Suppressor macrophage treated with lipopolysaccharide for 1 hour (primary cell): ENCODE results near the gene SEPTIN5.
"Not testable (repeated sequence)": the region's sequence is repeated elsewhere in the genome, so short reads cannot be mapped to it uniquely, and the experiment has no call there.

ENCODE experiments used
- DNase-seq, 3 donors: peaks; one replicate each; pipeline ENCODE4 v3.0.0-alpha.2; 2020 to 2022

The SEPTIN5 gene

DNA sequence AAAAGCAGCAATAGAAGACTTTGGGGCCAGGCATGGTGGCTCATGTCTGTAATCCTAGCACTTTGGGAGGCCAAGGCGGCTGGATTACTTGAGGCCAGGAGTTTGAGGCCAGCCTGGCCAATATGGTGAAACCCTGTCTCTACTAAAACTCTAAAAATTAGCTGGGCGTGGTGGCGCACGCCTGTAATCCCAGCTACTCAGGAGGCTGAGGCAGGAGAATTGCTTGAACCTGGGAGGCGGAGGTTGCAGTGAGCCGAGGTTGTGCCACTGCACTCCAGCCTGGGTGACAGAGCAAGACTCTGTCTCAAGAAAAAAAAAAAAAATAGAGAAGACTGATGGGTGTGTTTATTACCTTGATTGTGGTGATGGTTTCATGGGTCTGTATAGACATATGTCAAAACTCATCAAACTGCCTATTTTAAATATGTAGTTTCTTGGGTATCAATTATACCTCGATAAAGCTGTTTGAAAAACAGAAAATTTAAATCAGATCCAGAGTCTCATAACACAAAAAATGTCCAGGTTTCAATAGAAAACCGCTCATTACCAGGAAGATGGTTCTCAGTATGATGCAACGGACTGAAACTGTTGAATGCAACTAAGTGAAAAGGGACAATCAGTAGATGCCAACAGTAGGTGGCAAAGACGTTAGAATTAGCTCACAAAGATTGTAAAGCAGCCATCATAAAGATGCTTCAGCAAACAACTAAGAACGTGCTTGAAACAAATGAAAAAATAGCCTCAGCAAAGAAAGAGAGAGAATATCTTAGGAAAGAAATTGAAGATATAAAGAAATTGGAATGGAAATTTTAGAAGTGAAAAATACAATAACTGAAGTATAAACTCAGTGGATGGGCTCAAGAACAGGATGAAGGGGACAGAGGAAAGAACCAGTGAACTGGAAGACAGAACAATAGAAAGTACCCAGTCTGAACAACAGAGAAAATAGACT, 33.1 kb upstream of the SEPTIN5 start:
- no peak for DNase-seq

DNA sequence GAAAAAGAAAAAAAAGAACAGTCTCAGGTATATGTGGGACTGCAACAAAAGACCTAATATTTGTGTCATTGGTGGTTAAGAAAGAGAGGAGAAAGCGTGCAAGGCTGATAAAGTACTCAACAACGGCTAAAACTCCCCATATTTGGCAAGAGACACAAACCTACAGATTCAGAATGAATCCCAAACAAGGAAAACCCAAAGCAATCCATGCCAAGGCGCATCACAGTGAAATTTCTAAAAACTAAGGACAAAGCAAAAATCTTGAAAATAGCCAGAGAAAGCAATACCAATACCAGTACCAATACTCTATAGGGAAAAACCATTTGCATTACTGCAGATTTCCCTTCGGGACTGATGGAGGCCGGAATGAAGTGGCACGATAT, 32.4 kb upstream of the SEPTIN5 start:
- DNase-seq = no peak

DNA sequence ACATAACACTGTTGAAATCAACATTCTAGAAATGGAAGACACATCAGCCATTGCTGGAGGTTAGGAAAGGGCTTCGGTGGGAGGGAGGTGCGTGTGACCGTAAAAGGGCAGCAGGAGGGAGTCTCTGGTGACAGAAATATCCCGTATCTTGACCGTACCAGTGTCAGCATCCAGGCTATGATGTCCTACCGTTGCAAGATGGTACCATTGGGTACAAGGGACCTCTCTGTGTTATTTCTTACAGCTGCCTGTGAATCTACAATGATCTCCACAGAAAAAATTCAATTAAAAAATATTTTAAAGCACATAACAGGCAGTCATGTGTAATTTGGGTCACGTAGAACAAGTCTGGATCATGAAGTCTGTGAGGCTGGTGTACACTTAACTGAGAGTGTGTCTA, 27.4 kb upstream of the SEPTIN5 start:
- no peak for DNase-seq

DNA sequence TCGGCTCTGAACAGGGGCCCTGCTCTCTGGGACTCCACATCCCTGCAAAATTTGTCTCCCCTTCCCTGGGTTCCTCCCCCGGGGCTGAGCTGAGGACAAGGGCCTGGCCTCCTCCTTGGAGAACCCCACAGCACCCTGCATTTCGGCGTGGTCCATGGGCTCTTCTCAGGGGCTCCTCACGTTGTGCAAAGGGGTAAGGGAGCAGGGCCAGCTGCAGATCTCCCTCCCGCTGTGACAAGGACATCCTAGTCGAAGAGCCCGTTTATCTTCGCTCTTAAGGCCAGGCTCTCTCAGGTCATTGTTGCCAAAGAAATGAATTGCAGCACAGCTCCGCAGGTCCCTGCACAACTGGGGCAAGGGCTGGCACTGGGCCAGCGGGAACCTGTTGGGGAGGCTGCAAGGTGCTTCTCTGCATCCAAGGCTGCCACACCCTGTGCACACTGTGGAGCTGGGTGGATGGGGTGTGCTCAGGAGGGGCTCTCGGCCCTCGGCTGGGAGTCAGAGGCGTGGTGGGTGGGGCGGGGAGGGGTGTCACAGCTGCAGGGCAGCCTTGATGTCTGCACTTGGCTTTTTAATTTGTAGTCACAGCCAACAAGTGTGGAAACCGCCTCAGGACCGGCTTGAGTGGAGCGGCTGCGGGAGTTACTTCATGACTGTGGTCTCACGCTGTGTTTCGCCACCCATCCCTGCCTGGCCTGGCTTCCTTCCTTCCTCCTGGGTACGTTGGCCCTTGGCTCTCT, 26.6 kb upstream of the SEPTIN5 start:
- DNase-seq = peak; percentile 31 to 42 (median 37)

DNA sequence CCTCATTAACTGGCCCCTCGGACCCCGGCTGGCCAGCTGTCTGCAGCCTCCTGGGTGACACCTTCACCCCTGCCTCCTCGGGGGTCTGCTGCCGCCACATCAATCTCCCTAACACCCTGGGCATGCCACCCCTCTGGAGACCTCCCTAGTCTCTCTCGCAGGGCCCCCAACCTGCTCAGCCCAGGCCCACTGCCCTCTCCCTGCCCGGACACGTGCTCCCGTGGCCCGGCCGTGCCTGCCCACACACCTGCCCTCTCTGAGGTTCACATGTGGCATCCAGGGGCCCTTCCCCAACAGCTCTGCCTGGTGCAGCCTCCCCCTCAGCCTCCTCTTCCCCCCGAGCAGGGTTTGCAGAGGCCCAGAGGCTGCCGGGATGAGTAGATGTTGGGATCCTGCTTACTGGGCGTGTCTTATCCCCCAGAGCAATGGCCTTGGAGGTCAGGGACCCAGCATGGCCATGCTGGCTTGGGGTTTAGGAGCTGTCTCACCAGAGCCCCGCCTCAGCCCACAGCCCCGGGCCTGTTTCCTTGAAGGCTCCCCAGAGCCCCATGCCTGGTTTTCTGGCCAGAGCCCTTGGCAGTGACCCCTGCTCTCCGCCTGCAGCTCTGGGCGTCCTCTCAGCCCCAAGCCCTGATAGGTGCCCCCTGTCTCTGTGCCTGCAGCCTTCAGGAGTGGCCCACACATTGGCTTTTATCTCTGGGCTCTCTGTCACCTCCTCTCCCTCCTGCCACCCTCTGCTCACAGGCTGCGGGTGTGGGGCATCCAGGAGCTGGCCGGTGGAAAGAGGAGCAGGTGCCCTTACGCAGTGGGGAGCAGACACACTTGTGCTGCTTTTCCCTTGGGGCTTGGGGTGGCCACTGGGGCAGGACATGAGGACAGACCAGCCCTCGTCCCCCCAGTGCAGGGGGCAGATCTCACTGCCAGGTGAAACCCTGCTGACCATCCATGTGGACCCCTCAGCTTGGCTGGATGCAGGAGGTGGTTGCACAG, 25.7 kb upstream of the SEPTIN5 start:
- DNase-seq = no peak

DNA sequence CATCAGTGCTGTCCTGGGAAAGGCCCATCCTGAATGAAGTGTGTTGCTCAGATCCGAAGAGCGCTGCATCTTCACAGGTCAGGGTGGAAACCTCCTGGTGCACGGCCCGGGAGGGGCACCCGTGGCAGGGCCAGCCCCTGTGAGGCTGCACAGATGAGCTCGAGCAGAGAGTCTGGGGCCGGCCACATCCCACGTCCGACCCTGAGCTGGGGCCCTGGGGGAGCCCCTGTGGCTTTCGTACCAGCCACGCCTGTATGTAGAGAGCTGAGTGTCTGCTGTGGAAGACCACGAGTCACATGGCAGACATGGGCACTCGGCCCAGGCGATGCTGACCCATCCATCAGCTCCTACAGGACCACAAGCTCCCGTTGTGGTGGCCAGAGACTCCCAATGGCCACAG, 24.9 kb upstream of the SEPTIN5 start:
- DNase-seq = no peak

DNA sequence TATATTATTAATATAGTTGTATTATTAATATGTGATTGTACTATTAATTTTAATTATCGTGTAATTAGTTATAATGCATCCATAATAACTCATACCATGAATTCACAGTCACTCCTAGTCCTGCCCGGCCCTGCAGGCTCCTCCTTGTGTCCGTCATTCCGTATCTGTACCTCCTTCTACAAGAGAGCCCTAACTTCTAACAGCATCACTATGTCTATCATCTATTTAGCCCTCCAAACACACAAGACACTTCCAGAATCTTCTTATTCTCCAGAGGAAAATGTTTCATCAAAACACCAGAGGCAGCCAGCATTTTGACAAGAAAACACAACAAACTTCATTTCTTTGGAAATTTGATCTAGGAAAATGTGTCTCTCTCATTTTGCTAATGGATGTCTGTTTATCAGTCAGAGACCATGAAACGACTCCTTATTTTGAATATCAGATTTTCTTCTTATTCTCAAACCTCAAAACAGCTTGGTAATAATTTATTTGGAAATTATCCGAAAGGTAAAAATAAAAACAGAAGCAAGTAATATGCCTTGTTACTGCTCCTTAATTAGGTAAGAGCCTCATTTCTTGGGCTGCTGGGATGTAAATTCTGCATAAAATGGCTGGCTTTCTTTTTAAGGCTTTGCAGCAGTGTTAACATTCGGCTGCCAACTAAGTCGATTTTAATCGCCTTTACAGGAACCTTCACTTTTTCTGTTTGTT, 23.1 kb upstream of the SEPTIN5 start:
- DNase-seq = no peak

DNA sequence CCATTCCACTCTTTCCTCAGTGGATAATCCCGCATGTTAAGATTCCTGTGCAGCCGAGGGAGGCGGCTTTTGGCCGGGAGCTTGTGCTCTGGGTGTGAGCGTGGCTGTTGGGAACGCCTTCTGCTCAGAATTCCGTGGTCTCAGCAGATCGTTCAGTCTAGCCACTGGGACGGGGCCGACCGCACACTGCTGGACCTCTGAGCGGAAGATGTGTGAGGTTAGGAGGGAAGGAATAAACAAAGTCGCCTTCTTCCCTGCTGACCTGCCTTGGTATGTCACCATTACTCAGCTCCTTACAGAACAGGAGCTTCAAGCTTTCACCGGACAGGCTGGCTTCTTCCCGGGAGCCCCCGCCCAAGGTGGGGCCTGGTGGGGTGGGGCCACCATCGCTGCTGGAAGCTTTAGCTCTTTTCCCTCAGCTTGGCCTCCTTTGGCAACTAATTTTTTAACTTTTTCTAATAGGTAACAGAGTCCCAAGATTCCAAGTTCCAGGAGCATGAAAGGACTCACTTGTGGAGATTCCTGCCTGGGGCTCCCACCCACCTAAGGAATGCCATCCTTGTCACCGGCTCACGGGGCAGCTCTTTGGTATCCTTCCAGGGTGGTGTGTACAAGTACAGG, 22.5 kb upstream of the SEPTIN5 start:
- DNase-seq = no peak

DNA sequence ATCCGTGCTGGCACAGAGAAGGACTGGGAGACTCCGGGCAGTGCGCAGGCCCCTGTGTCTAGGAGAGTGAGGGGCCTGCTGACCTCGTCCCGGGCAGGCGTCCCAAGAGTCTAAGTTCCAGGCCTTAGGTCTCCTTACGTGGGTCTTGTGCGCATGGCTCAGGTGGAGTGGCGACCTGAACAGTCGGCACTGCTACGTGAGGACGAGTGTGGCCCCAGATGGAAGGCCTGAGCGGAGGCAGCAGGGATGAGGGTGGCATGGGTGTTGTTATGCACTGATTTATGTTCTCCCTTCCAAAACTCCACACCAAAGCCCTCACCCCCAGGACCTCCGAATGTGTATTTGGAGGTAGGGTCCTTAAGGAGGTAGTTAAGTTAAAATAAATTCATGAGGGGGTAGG, 20.7 kb upstream of the SEPTIN5 start:
- no peak for DNase-seq

DNA sequence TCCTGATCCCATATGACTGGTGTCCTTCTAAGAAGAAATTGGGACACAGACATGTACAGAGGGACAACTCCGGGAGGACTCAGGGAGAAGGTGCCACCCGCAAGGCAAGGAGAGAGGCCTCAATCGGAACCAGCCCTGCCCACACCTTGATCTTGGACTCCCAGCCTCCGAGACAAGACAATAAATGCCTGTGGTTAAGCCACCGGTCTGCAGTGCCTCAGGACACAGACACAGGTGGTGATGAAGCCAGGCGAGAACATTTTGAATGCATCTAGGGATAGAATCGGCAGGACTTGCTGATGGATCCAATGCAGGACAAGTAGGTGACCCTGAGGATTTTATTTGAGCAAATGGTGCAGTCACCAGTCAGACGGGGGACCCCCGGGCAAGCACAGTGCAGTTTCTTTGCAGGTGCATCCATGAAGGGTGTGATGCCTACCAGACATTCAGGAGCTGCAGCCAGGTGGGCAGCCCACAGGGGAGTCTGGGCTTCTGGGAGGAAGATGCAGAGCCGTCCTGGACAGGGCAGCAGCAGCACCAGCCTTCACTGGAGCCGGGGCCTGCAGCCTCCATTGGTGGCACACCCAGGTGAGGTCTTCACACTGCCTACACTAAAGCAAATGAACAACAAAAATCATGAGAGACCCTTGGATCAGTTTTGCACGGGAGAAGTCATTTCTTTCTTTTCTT, 20.2 kb upstream of the SEPTIN5 start:
- no peak for DNase-seq

DNA sequence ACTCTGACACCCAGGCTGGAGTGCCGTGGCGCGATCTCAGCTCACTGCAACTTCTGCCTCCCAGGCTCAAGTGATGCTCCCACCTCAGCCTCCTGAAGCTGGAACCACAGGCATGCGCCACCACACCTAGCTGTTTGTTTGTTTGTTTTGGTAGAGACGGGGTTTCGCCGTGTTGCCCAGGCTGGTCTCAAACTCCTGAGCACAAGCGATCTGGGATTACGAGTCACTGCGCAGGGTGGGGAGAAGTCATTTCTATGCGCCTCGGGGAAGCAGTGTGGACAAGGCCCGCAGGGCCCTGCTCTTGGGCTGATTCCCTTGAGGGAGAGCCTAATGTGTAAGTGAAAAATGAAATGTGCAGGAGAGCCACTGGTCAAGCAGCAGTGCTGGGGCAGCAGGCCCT, 19.6 kb upstream of the SEPTIN5 start:
- no peak for DNase-seq

DNA sequence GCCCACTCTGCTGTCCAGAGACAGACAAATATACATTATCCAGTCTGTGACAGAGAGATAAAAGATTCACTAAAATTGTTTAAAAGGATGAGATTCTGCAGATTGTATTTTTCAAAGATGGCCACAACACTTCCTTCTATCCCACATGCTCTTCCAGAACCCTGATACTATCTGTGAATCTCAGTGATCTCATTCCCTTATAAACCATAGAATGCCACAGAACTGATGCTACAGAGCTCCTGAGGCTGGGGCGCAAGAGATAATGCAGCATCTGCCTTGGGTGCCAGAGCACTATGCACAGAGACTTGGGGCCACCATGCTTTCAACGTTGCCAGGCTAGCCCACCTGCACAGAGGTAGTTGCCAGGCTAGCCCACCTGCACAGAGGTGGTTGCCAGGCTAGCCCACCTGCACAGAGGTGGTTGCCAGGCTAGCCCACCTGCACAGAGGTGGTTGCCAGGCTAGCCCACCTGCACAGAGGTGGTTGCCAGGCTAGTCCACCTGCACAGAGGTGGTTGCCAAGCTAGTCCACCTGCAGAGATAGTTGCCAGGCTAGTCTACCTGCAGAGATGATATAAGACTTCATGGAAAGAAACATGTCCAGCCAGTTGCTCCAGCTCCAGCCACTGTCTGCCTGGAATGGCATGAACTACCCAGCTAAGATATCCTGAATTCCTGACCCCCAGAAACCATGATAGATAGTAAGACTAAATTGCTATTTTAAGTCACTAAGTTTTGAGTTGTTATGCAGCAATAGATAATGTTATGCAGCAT, 17.6 kb upstream of the SEPTIN5 start:
- no peak for DNase-seq

DNA sequence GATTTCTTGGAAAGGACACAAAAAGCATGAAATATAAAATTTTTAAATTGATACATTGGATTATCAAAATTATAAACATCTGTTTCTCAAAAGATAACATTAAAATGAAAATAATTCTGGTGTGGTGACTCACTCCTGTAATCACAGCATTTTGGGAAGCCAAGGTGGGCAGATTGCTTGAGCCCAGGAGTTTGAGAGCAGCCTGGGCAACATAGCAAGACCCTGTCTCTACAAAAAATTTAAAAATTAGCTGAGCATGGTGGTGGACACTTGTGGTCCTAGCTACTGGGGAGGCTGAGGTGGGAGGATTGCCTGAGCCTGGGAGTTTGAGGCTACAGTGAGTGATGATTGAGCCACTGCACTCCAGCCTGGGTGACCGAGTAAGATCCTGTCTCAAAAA, 16.4 kb upstream of the SEPTIN5 start:
- DNase-seq = not testable (repeated sequence)

DNA sequence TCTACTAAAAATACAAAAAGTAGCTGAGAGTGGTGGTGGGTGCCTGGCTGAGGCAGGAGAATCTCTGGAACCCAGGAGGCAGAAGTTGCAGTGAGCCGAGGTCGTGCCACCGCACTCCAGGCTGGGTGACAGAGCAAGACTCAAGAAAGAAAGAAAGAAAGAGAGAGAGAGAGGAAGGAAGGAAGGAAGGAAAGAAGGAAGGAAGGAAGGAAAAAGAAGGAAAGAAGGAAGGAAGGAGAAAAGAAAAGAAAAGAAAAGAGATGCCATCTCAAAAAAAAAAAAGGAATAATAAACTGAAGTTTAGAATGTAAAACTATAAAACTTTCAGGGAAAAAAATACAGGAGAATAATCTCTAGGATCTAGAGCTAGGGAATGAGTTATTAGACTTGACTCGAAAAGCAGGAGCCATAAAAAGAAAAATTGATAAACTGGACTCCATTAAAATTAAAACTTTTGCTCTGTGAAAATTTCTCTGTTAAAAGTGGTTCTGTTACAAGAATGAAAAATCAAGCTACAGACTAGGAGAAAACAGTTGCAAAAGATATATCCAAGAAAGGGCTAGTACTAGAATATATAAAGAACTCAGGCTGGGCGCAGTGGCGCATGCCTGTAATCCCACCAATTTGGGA, 13.4 kb upstream of the SEPTIN5 start:
- no peak for DNase-seq

DNA sequence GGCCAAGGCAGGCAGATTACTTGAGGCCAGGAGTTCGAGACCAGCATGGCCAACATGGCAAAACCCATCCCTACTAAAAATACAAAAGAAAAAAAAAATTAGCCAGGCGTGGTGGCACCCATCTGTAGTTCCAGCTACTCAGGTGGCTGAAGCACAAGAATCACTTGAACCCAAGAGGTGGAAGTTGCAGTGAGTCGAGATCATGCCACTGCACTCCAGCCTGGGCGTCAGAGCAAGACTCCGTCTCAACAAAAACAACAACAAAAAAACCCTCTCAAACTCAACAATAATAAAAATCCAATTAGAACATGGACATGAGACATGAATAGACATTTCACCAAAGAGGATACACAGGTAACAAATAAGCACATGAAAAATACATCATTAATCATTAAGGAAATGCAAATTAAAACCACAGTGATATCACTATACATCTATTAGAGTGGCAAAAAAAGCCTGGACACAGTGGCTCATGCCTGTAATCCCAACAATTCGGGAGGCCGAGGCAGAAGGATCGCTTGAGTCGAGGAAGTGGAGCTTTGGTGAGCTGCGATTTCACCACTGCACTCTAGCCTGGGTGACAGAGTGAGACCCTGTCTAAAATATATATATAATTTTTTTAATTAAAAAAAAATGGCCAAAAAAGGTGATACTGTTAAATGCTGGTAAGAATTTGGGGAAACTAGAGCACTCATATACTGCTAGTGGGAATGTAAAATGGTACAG, 12.7 kb upstream of the SEPTIN5 start:
- DNase-seq = no peak

DNA sequence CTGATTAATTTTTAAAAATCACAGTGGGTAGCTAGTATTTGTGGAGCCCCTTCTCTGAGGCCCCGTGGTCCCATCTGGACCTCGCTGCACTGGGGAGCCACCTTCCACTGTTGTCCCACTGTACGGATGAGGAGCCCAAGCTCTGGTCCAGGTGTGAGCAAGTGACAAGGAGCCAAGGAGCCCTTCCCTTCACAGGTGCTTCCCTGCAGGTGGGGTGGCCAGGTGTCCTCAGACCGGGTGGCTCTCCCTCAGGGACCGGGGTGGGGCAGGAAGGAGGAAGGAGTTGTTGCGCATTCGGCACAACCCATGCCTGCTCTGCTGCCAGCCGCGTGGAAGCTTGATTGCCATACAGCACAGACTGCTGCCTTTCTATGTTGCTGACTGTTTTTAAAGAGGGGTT, 10.4 kb upstream of the SEPTIN5 start:
- no peak for DNase-seq

DNA sequence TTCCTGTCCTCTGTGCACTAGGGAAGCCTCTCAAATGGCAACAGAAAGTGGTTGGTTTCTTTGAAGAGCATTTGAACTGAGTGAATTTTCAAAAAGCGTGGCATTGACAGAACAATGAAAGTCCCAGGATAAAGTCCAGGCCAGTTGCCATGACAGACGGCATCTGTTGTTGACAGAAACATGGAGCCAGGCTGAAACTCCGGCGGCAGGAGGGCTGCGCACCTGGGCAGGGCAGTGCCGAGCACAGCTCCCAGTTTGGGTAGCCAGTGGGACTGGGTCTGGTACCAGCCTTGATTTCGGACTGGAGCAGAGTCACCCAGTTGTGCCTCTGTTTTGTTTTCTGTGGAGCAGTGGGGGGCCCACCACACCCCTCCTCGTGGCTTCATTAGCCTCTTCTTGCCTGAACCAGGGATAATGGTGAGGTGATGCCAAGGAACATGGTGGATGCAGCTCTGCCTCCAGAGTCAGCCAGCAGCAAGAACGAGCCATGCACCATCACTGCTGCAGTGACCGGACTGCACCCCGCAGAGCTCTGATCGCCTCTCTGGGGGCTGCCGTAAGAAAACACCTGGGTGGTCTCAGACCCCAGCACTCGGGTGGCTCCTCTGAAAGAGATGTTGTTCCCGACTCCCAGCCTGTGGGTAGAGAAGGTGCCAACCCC, 9.8 kb upstream of the SEPTIN5 start:
- DNase-seq = no peak

DNA sequence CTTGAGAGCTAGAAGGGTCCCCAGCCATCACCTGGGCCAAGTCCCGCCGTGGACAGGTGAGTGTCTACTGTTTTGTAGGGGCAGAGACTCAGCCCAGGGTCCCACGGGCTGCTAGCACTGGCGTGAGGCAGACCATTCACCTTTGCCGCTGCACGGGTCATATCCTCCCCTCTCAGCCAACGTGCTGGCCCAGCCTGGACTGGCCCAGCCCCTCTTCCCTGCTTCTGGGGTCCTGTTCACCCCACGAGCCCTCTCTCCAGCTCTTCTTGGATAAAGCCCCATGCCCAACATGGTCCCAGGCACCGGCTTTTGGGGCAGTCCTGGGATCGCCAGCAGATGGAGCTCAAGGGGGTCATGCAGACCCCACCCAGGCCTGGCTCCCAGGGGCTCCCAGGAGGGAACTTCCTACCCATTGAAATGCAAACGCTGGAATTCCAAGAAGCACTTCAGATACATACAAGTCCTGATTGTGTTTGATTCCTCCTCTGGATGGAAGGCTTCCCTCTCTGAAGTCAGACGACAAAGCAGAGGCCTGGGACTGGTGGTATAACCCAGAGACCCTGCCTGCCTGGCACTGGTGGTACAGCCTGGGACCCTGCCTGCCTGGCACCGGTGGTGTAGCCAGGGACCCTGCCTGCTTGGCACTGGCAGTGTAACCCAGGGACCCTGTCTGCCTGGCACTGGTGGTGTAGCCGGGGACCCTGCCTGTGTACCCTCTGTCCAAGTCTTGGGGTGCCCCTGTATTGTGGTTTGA, 8.9 kb upstream of the SEPTIN5 start:
- no peak for DNase-seq
